GM12891 (cell line): ENCODE measurements around the gene MUC5AC.
"Not testable (repeated sequence)": the region's sequence is repeated elsewhere in the genome, so short reads cannot be mapped to it uniquely, and the experiment has no call there.

Source experiments
- DNase-seq: peaks from one replicate; pipeline ENCODE4 v3.0.0; 2011; ENCODE audit warnings: low spot score; ENCODE audit not compliant: insufficient read length
- FAIRE-seq: peaks from 2 replicates; lab custom pipeline; 2011; peaks lifted over from hg19 to GRCh38; lab: Jason Lieb, UNC
- PAX5 ChIP-seq: IDR thresholded peaks from 2 replicates; pipeline ENCODE4 v1.6.1; 2011; ENCODE audit warnings: low read length, moderate library complexity, mild to moderate bottlenecking; ENCODE audit not compliant: insufficient read depth, severe bottlenecking
- POLR2A ChIP-seq: IDR thresholded peaks from 2 replicates; pipeline ENCODE4 v1.6.1; 2011; ENCODE audit warnings: low read depth, low read length, control low read depth
- POLR2AphosphoS5 ChIP-seq: IDR thresholded peaks from 2 replicates; pipeline ENCODE4 v1.6.1; 2011; ENCODE audit warnings: low read depth, low read length, control low read depth
- POU2F2 ChIP-seq: IDR thresholded peaks from 2 replicates; pipeline ENCODE4 v1.6.1; 2011; ENCODE audit warnings: low read depth, mild to moderate bottlenecking, control low read depth, low read length, moderate library complexity
- SPI1 ChIP-seq: IDR thresholded peaks from 2 replicates; pipeline ENCODE4 v1.6.1; 2011; ENCODE audit warnings: low read depth, low read length, control low read depth
- TAF1 ChIP-seq: IDR thresholded peaks from 2 replicates; pipeline ENCODE4 v1.6.1; 2011; ENCODE audit warnings: low read depth, low read length, control low read depth

MUC5AC gene

GRCh38 chr11:1162491-1163311, 4.9 kb downstream of the MUC5AC start:
- DNase-seq, result no peak
- TF ChIP-seq POLR2AphosphoS5 (no peak), TAF1 (no peak), POU2F2 (no peak), POLR2A (no peak), SPI1 (no peak), PAX5 (no peak)
- FAIRE-seq, result no peak

- FAIRE-seq (no peak), DNase-seq (no peak)
- no peak for TF ChIP-seq POLR2AphosphoS5
- TF ChIP-seq PAX5, result no peak
- no peak for TF ChIP-seq TAF1
- no peak for TF ChIP-seq SPI1
- no peak for TF ChIP-seq POLR2A
- no peak for TF ChIP-seq POU2F2
Measured at GRCh38 chr11:1163321-1163910, 5.7 kb downstream of the MUC5AC start.

- no peak for FAIRE-seq
- DNase-seq, result no peak
- TF ChIP-seq TAF1 (no peak), POLR2AphosphoS5 (no peak), PAX5 (no peak), SPI1 (no peak), POLR2A (no peak), POU2F2 (no peak)
Measured at GRCh38 chr11:1163911-1164735, 6.4 kb downstream of the MUC5AC start.

GRCh38 chr11:1164779-1165255, 7.1 kb downstream of the MUC5AC start:
- not testable (repeated sequence) for FAIRE-seq, DNase-seq

GRCh38 chr11:1165256-1166041, 7.7 kb downstream of the MUC5AC start:
- no peak for TF ChIP-seq POLR2AphosphoS5
- no peak for TF ChIP-seq TAF1
- no peak for TF ChIP-seq POU2F2
- no peak for TF ChIP-seq POLR2A
- no peak for TF ChIP-seq SPI1
- no peak for TF ChIP-seq PAX5
- no peak for DNase-seq
- no peak for FAIRE-seq

- no peak for TF ChIP-seq POU2F2
- no peak for TF ChIP-seq TAF1
- no peak for TF ChIP-seq PAX5
- TF ChIP-seq POLR2AphosphoS5, result no peak
- no peak for TF ChIP-seq SPI1
- no peak for TF ChIP-seq POLR2A
- FAIRE-seq (no peak), DNase-seq (no peak)
Measured at GRCh38 chr11:1167256-1167655, 9.5 kb downstream of the MUC5AC start.

- DNase-seq (no peak), FAIRE-seq (no peak)
- TF ChIP-seq POLR2AphosphoS5 (no peak), SPI1 (no peak), POU2F2 (no peak), TAF1 (no peak), POLR2A (no peak), PAX5 (no peak)
Measured at GRCh38 chr11:1167751-1168231, 10.0 kb downstream of the MUC5AC start.

- no peak for FAIRE-seq
- peak; percentile 14 for DNase-seq
- TF ChIP-seq SPI1 (no peak), TAF1 (no peak), PAX5 (no peak), POLR2A (no peak), POU2F2 (no peak), POLR2AphosphoS5 (no peak)
Measured at GRCh38 chr11:1168256-1168655, 10.5 kb downstream of the MUC5AC start.
